OCI-LY3 (cell line): Measurements from ENCODE around the gene WAC.

ENCODE experiments used
- EZH2phosphoT487 ChIP-seq: fragments of 200-600 bp; shearing (Covaris generic); IDR thresholded peaks from 2 replicates; pipeline ENCODE4 v1.6.1; 2018; ENCODE audit warnings: antibody characterized with exemption, mixed run types, low read depth
- TF ChIP-seq, protein P1 (sequence below): fragments of 200-600, 300-600 bp; sonication (generic); IDR thresholded peaks from 2 replicates; pipeline ENCODE4 v1.5.1; 2014; ENCODE audit warnings: antibody characterized with exemption, low read length, low read depth

DNA sequence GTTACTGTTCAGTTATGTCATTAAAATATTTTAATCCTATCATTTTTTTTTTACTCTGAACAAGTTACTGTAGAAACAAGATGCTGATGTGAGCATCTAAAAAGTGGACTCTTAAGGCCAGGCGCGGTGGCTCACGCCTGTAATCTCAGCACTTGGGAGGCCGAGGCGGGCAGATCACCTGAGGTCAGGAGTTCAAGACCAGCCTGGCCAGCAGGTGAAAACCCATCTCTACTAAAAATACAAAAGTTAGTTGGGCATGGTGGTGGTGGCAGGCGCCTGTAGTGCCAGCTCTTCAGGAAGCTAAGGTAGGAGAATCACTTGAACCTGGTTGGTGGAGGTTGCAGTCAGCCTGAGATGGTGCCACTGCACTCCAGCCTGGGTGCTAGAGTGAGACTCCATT is 2.9 kb downstream of the WAC start:
- TF ChIP-seq, protein P1, sequence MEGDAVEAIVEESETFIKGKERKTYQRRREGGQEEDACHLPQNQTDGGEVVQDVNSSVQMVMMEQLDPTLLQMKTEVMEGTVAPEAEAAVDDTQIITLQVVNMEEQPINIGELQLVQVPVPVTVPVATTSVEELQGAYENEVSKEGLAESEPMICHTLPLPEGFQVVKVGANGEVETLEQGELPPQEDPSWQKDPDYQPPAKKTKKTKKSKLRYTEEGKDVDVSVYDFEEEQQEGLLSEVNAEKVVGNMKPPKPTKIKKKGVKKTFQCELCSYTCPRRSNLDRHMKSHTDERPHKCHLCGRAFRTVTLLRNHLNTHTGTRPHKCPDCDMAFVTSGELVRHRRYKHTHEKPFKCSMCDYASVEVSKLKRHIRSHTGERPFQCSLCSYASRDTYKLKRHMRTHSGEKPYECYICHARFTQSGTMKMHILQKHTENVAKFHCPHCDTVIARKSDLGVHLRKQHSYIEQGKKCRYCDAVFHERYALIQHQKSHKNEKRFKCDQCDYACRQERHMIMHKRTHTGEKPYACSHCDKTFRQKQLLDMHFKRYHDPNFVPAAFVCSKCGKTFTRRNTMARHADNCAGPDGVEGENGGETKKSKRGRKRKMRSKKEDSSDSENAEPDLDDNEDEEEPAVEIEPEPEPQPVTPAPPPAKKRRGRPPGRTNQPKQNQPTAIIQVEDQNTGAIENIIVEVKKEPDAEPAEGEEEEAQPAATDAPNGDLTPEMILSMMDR: no peak
- no peak for TF ChIP-seq EZH2phosphoT487
